GM18519 (cell line): ENCODE results near the gene SLC4A2.
"Not testable (repeated sequence)": the region's sequence is repeated elsewhere in the genome, so short reads cannot be mapped to it uniquely, and the experiment has no call there.

Experiments
- ATAC-seq: cut with Tn5 transposase; IDR thresholded peaks from one replicate; pipeline ENCODE4 v1.9.1; 2021; ENCODE audit warnings: mild to moderate bottlenecking, moderate library complexity; ENCODE audit not compliant: unreplicated experiment, low FRiP score

Gene SLC4A2

GRCh38 chr7:151059367-151060112 lies at the start of gene SLC4A2:
SLC4A2 (plus strand) TSS chr7:151059589; CDS start chr7:151061988, 2,399 bp downstream.
- no peak for ATAC-seq

- ATAC-seq = no peak
Observed at GRCh38 chr7:151010037-151010306, 49.4 kb upstream of the SLC4A2 start.

GRCh38 chr7:151010307-151011096 lies 48.9 kb upstream of the SLC4A2 start:
- no peak for ATAC-seq

- no peak for ATAC-seq
Observed at GRCh38 chr7:151011097-151011409, 48.3 kb upstream of the SLC4A2 start.

GRCh38 chr7:151011616-151012015 lies 47.8 kb upstream of the SLC4A2 start:
- not testable (repeated sequence) for ATAC-seq

GRCh38 chr7:151012031-151012692 lies 47.2 kb upstream of the SLC4A2 start:
- ATAC-seq = no peak

- ATAC-seq = no peak
Observed at GRCh38 chr7:151012911-151013347, 46.5 kb upstream of the SLC4A2 start.

- ATAC-seq = no peak
Observed at GRCh38 chr7:151013356-151013732, 46.0 kb upstream of the SLC4A2 start.

GRCh38 chr7:151013733-151014497 lies 45.5 kb upstream of the SLC4A2 start:
- no peak for ATAC-seq

GRCh38 chr7:151014950-151015349 lies 44.4 kb upstream of the SLC4A2 start:
- ATAC-seq = no peak

- no peak for ATAC-seq
Observed at GRCh38 chr7:151015967-151016366, 43.4 kb upstream of the SLC4A2 start.

- no peak for ATAC-seq
Observed at GRCh38 chr7:151016505-151016904, 42.9 kb upstream of the SLC4A2 start.

- ATAC-seq = no peak
Observed at GRCh38 chr7:151016942-151017341, 42.4 kb upstream of the SLC4A2 start.

GRCh38 chr7:151017370-151017952 lies 41.9 kb upstream of the SLC4A2 start:
- ATAC-seq = no peak

- no peak for ATAC-seq
Observed at GRCh38 chr7:151017953-151018420, 41.4 kb upstream of the SLC4A2 start.

GRCh38 chr7:151018421-151019129 lies 40.8 kb upstream of the SLC4A2 start:
- ATAC-seq = no peak

GRCh38 chr7:151019130-151019447 lies 40.3 kb upstream of the SLC4A2 start:
- ATAC-seq = no peak

GRCh38 chr7:151020231-151020630 lies 39.2 kb upstream of the SLC4A2 start:
- ATAC-seq = no peak

GRCh38 chr7:151023232-151023631 lies 36.2 kb upstream of the SLC4A2 start:
- ATAC-seq = no peak
